CD8-positive, alpha-beta memory T cell (primary cell): ENCODE results near the gene EDIL3. TPM values are rescaled to one million over a fixed set of nuclear protein-coding genes. Genes with fewer than 3 reads are reported as not detected.

Experiments
- CTCF ChIA-PET: fragments of 350-600 bp; sonication (Branson Sonifier 250); formaldehyde crosslinking; loops from one replicate; lab custom pipeline; 2021; ENCODE audit warnings: antibody characterized with exemption; lab: Charles Lee
- POLR2A ChIA-PET: fragments of 350-600 bp; sonication (Branson Sonifier 250); formaldehyde crosslinking; loops from one replicate; lab custom pipeline; 2021; ENCODE audit warnings: antibody characterized with exemption; lab: Charles Lee
- DNase-seq, 5 donors: peaks; one replicate each; pipeline versions ENCODE4 v3.0.0 to v3.0.0-alpha.2; 2020 to 2022; ENCODE audit warnings: mixed read lengths in 1 of 5
- H3K27ac ChIP-seq: one replicate; pipeline ENCODE4 v1.7.0; 2013; ENCODE audit warnings: low read depth, mild to moderate bottlenecking, low read length, moderate library complexity
- H3K27me3 ChIP-seq: 2 replicates; pipeline ENCODE4 v1.7.0; 2013; ENCODE audit warnings: low read length, mild to moderate bottlenecking; ENCODE audit not compliant: insufficient read depth, poor library complexity, severe bottlenecking
- H3K36me3 ChIP-seq: 2 replicates; pipeline ENCODE4 v1.7.0; 2013; ENCODE audit warnings: mild to moderate bottlenecking, low read length, moderate library complexity; ENCODE audit not compliant: insufficient read depth
- H3K4me1 ChIP-seq: 2 replicates; pipeline ENCODE4 v1.7.0; 2013; ENCODE audit warnings: mild to moderate bottlenecking, low read length, moderate library complexity; ENCODE audit not compliant: insufficient read depth
- H3K4me3 ChIP-seq: 2 replicates; pipeline ENCODE4 v1.7.0; 2013; ENCODE audit warnings: mild to moderate bottlenecking, low read length
- H3K9me3 ChIP-seq: 2 replicates; pipeline ENCODE4 v1.7.0; 2013; ENCODE audit warnings: mild to moderate bottlenecking, low read length
- H3K27ac Mint-ChIP-seq, 8 donors: one replicate each; pipeline ENCODE4 v1.8.0; 2020 to 2021; ENCODE audit warnings: mixed read lengths in 8 of 8, mild to moderate bottlenecking in 6 of 8, inconsistent platforms in 3 of 8, moderate library complexity in 3 of 8
- H3K27me3 Mint-ChIP-seq, 2 donors: one replicate each; pipeline ENCODE4 v1.8.0; 2020 to 2021; ENCODE audit warnings: mixed read lengths in 2 of 2, mild to moderate bottlenecking in 1 of 2, moderate library complexity in 1 of 2
- H3K36me3 Mint-ChIP-seq, 3 donors: one replicate each; pipeline ENCODE4 v1.8.0; 2020 to 2021; ENCODE audit warnings: mixed read lengths in 3 of 3, inconsistent platforms in 1 of 3, mild to moderate bottlenecking in 1 of 3
- H3K4me1 Mint-ChIP-seq, 3 donors: one replicate each; pipeline ENCODE4 v1.8.0; 2020 to 2021; ENCODE audit warnings: mixed read lengths in 3 of 3, inconsistent platforms in 1 of 3, mild to moderate bottlenecking in 1 of 3
- H3K4me3 Mint-ChIP-seq, 7 donors: one replicate each; pipeline ENCODE4 v1.8.0; 2020 to 2021; ENCODE audit warnings: mixed read lengths in 7 of 7, mild to moderate bottlenecking in 6 of 7, moderate library complexity in 4 of 7, inconsistent platforms in 2 of 7
- H3K9me3 Mint-ChIP-seq, 5 donors: one replicate each; pipeline ENCODE4 v1.8.0; 2020 to 2022; ENCODE audit warnings: mixed read lengths in 5 of 5, mild to moderate bottlenecking in 3 of 5, moderate library complexity in 2 of 5, inconsistent platforms in 1 of 5
- polyA plus RNA-seq: library from polyadenylated mRNA; unstranded; fragments of 300-500 nt; fragmentation: Illumina TruSeq; gene quantifications from one replicate; pipeline ENCODE4 v1.2.3, GENCODE V29; 2021
- total RNA-seq, 2 experiments: library from RNA; stranded (reverse); gene quantifications; one replicate each; pipeline ENCODE4 v1.2.3, GENCODE V29; 2021

EDIL3 gene
- total and polyA plus RNA-seq, 3 experiments from 2014 or later = not detected

GRCh38 chr5:84149094-84149493 is 235.6 kb downstream of the EDIL3 start:
- ChIA-PET CTCF (no interaction called here), POLR2A (no interaction called here)
- H3K36me3 Mint-ChIP-seq = no peaks in the 10 kb centered on the region
- no peaks in the 10 kb centered on the region for H3K27me3 ChIP-seq
- H3K27ac Mint-ChIP-seq = no peak overlapping the region
- no peak overlapping the region for H3K27ac ChIP-seq
- peaks cover 0 to 5% (median 2%) of the 10 kb centered on the region in 5 donors for H3K9me3 Mint-ChIP-seq
- H3K4me1 ChIP-seq = no peaks in the 10 kb centered on the region
- no peaks in the 10 kb centered on the region for H3K27me3 Mint-ChIP-seq
- H3K4me3 ChIP-seq = no peak overlapping the region
- no peak overlapping the region for H3K4me3 Mint-ChIP-seq
- no peaks in the 10 kb centered on the region for H3K36me3 ChIP-seq
- H3K9me3 ChIP-seq = no peaks in the 10 kb centered on the region
- no peaks in the 10 kb centered on the region for H3K4me1 Mint-ChIP-seq
- no peak for DNase-seq

GRCh38 chr5:84148651-84149050 is 236.0 kb downstream of the EDIL3 start:
- Histone ChIP-seq H3K4me3 (no peak overlapping the region), H3K27ac (no peak overlapping the region), H3K27me3 (no peaks in the 10 kb centered on the region), H3K4me1 (no peaks in the 10 kb centered on the region), H3K36me3 (no peaks in the 10 kb centered on the region), H3K9me3 (no peaks in the 10 kb centered on the region)
- Mint-ChIP-seq H3K4me3 (no peak overlapping the region), H3K27ac (no peak overlapping the region), H3K27me3 (no peaks in the 10 kb centered on the region), H3K9me3 (peaks cover 0 to 5% (median 0%) of the 10 kb centered on the region in 5 donors), H3K4me1 (no peaks in the 10 kb centered on the region), H3K36me3 (no peaks in the 10 kb centered on the region)
- no peak for DNase-seq
- POLR2A ChIA-PET = no interaction called here
- CTCF ChIA-PET = no interaction called here

- Mint-ChIP-seq H3K9me3 (peaks cover 0 to 7% (median 0%) of the 10 kb centered on the region in 5 donors), H3K36me3 (no peaks in the 10 kb centered on the region), H3K27ac (no peak overlapping the region), H3K4me1 (no peaks in the 10 kb centered on the region), H3K4me3 (no peak overlapping the region), H3K27me3 (peaks cover 0 to 2% of the 10 kb centered on the region in 2 donors)
- no peak overlapping the region for H3K4me3 ChIP-seq
- no peak for DNase-seq
- H3K4me1 ChIP-seq = no peaks in the 10 kb centered on the region
- H3K9me3 ChIP-seq = peaks cover 4% of the 10 kb centered on the region
- CTCF ChIA-PET = no interaction called here
- no peaks in the 10 kb centered on the region for H3K36me3 ChIP-seq
- POLR2A ChIA-PET = no interaction called here
- no peaks in the 10 kb centered on the region for H3K27me3 ChIP-seq
- H3K27ac ChIP-seq = no peak overlapping the region
Measured at GRCh38 chr5:84137541-84137940, 247.1 kb downstream of the EDIL3 start.

- Histone ChIP-seq H3K4me3 (no peak overlapping the region), H3K4me1 (no peaks in the 10 kb centered on the region), H3K27ac (no peak overlapping the region), H3K27me3 (no peaks in the 10 kb centered on the region), H3K9me3 (no peaks in the 10 kb centered on the region), H3K36me3 (no peaks in the 10 kb centered on the region)
- Mint-ChIP-seq H3K27me3 (peaks cover 0 to 2% of the 10 kb centered on the region in 2 donors), H3K27ac (no peak overlapping the region), H3K36me3 (no peaks in the 10 kb centered on the region), H3K4me1 (no peaks in the 10 kb centered on the region), H3K4me3 (no peak overlapping the region), H3K9me3 (peaks cover 0 to 10% (median 0%) of the 10 kb centered on the region in 5 donors)
- ChIA-PET CTCF (no interaction called here), POLR2A (no interaction called here)
- no peak for DNase-seq
Measured at GRCh38 chr5:84131372-84131771, 253.3 kb downstream of the EDIL3 start.

GRCh38 chr5:84130006-84130580 is 254.6 kb downstream of the EDIL3 start:
- H3K36me3 ChIP-seq = no peaks in the 10 kb centered on the region
- CTCF ChIA-PET = no interaction called here
- H3K4me1 Mint-ChIP-seq = no peaks in the 10 kb centered on the region
- H3K4me3 ChIP-seq = no peak overlapping the region
- H3K27me3 Mint-ChIP-seq = no peaks in the 10 kb centered on the region
- no peak overlapping the region for H3K27ac Mint-ChIP-seq
- no peaks in the 10 kb centered on the region for H3K4me1 ChIP-seq
- H3K4me3 Mint-ChIP-seq = no peak overlapping the region
- peaks cover 0 to 10% (median 0%) of the 10 kb centered on the region in 5 donors for H3K9me3 Mint-ChIP-seq
- H3K27ac ChIP-seq = no peak overlapping the region
- H3K27me3 ChIP-seq = no peaks in the 10 kb centered on the region
- H3K9me3 ChIP-seq = no peaks in the 10 kb centered on the region
- POLR2A ChIA-PET = no interaction called here
- no peak for DNase-seq
- H3K36me3 Mint-ChIP-seq = no peaks in the 10 kb centered on the region

- Mint-ChIP-seq H3K27me3 (no peaks in the 10 kb centered on the region), H3K4me1 (no peaks in the 10 kb centered on the region), H3K27ac (no peak overlapping the region), H3K36me3 (no peaks in the 10 kb centered on the region), H3K4me3 (no peak overlapping the region), H3K9me3 (peaks cover 0 to 8% (median 1%) of the 10 kb centered on the region in 5 donors)
- H3K27ac ChIP-seq = no peak overlapping the region
- H3K27me3 ChIP-seq = no peaks in the 10 kb centered on the region
- ChIA-PET CTCF (no interaction called here), POLR2A (no interaction called here)
- no peak for DNase-seq
- no peaks in the 10 kb centered on the region for H3K4me1 ChIP-seq
- no peaks in the 10 kb centered on the region for H3K9me3 ChIP-seq
- no peak overlapping the region for H3K4me3 ChIP-seq
- H3K36me3 ChIP-seq = no peaks in the 10 kb centered on the region
Measured at GRCh38 chr5:84125216-84125615, 259.5 kb downstream of the EDIL3 start.

- POLR2A ChIA-PET = no interaction called here
- Histone ChIP-seq H3K27me3 (no peaks in the 10 kb centered on the region), H3K9me3 (no peaks in the 10 kb centered on the region), H3K36me3 (no peaks in the 10 kb centered on the region), H3K4me3 (no peak overlapping the region), H3K27ac (no peak overlapping the region), H3K4me1 (no peaks in the 10 kb centered on the region)
- DNase-seq = no peak
- H3K4me3 Mint-ChIP-seq = no peak overlapping the region
- H3K9me3 Mint-ChIP-seq = peaks cover 0 to 4% (median 0%) of the 10 kb centered on the region in 5 donors
- H3K27ac Mint-ChIP-seq = no peak overlapping the region
- no peaks in the 10 kb centered on the region for H3K4me1 Mint-ChIP-seq
- CTCF ChIA-PET = no interaction called here
- no peaks in the 10 kb centered on the region for H3K27me3 Mint-ChIP-seq
- H3K36me3 Mint-ChIP-seq = no peaks in the 10 kb centered on the region
Measured at GRCh38 chr5:84119252-84119651, 265.4 kb downstream of the EDIL3 start.

- no peak for DNase-seq
- H3K36me3 Mint-ChIP-seq = no peaks in the 10 kb centered on the region
- H3K27me3 Mint-ChIP-seq = no peaks in the 10 kb centered on the region
- no peak overlapping the region for H3K4me3 Mint-ChIP-seq
- Histone ChIP-seq H3K36me3 (no peaks in the 10 kb centered on the region), H3K27ac (no peak overlapping the region), H3K4me1 (no peaks in the 10 kb centered on the region), H3K9me3 (no peaks in the 10 kb centered on the region), H3K4me3 (no peak overlapping the region), H3K27me3 (no peaks in the 10 kb centered on the region)
- ChIA-PET CTCF (no interaction called here), POLR2A (no interaction called here)
- no peaks in the 10 kb centered on the region for H3K4me1 Mint-ChIP-seq
- H3K9me3 Mint-ChIP-seq = peaks cover 0 to 4% (median 0%) of the 10 kb centered on the region in 5 donors
- no peak overlapping the region for H3K27ac Mint-ChIP-seq
Measured at GRCh38 chr5:84118551-84118950, 266.1 kb downstream of the EDIL3 start.
